H54 (cell line): ENCODE results near the gene NT5C3B.
A peak's percentile ranks its signal among the peaks of the same experiment; 100 is the strongest.

Source experiments
- DNase-seq: peaks from one replicate; pipeline ENCODE4 v3.0.0; 2011; ENCODE audit warnings: low spot score, mixed read lengths; ENCODE audit not compliant: insufficient read length
- FAIRE-seq: peaks from 3 replicates; lab custom pipeline; 2011; peaks lifted over from hg19 to GRCh38; lab: Jason Lieb, UNC
- POLR2A ChIP-seq: IDR thresholded peaks from 2 replicates; pipeline ENCODE4 v1.6.1; 2011; ENCODE audit warnings: low read depth, mild to moderate bottlenecking, low read length

Gene NT5C3B

DNA sequence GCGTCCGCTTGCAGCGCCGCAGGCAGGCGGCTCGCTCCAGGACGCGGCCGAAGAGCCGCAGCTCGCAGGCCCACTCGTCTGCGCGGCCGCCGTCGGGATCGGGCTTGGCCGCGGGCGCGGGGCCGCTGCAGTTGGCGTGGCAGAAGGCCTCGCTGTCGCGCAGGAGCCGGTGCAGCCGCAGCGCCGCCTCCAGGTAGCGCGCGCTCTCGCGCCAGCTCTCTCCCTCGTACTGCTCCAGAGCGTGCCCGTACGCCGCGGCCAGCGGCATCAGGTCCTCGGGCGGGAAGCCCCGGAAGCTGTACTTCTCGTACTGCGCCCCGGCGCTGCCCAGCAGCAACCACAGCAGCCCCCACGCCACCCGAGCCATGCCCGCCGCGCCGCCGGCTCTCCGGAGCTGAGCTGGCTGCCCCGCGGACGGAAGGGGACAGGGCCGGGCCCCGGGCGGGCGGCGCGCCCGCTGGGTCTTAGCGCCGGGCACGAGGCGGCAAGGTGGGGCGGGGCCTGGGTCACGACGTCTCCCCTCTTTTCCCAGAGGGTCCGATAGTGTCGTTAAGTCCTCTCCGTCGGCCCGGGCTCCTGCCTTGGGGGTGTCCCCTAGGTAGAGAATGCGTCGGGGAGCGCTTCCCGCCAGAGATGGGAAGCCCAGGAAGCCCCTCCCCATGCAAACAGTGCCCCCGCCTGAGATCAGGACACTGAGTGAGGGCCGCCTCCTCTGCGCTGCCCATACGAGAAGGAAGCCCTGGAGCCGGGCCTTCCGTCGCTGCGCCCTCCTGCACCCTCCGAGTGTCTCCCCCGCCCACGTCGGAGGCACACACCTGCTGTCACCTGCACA, 24.3 kb downstream of the NT5C3B start, which contains the start of gene P3H4:
TSS of gene P3H4 (minus strand) at position 401 of the 832 bp plus-strand sequence. CDS start at position 367, 34 bp downstream.
- DNase-seq (peak; percentile 80), FAIRE-seq (no peak)
- peak; percentile 60 for TF ChIP-seq POLR2A

DNA sequence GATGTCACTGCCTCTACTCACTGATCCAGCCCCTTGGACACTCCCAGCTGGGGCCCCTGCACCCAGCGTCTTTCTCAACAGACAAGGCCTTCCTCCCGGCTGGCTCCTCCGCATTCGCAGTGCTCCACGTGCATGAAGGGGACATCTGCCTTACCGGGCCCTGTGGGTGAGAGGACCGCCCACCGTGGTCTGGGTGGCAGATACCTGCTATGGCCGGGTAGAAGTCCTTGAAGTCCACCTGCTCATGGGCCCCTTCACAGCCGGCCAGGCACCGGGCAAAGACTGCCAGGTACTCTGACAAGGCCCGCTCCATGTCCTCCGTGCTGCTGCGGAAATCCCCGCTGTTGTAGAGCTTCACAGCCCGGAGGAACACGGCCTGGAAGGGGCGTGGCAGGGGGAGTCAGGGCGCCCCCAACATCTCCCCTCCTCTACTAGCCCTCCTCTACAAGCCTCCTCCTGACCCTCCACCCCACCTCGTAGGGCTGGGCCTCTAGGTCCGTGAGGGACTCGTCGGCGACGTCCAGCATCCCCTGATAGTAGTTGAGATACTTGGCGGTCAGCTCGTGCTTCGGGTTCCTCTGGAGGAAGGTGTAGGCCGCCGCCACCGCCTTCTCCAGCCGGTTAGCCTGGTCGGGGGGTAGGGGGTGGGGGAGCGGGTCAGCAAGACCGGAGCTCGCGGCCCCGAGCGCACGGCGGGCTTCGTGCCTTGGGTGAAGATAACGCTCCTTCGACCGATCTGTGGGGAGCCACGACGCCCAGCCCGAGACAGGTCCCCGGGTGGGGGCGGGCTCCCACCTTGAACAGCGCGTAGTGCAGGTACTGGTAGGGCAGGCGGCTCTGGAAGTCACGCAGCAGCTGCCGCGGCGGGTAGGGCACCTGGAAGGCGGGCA, 25.1 kb downstream of the NT5C3B start:
- FAIRE-seq (no peak), DNase-seq (no peak)
- no peak for TF ChIP-seq POLR2A

DNA sequence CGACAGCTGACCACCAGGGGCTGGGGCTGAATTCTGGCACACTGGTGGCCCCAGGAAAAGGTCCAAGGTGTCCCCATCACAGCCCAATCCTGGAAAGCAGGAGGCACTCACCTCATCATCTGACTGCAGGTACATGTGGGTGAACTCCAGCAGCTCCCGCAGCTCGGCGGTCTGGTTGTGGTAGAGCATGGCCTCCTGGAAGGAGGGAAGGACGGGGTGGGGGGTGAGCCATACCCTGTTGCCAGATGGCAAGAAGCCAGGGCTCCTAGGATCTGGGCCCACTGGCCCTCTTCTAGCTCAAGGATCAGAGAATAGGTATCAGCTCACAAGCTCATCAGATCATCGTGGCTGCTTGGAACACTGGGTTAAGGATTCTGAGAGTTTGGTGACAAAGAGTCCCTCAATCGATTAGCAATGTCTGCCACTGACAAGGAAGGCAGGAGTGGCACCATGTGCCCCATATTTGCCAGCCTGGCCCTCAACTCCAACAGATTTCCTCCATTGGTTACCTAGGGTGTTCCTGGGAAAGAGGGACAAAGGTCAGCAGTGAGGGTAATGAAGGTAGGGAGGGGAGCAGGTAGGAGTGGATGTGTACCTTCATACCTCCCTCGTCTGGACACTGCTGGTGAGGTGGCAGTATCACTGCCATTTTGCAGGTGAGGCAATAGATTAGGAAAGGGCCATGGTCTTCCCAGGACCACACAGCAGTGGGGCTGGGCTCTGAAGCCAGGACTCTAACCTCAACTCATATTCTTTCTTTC, 29.2 kb downstream of the NT5C3B start:
- FAIRE-seq, result no peak
- no peak for TF ChIP-seq POLR2A
- no peak for DNase-seq

DNA sequence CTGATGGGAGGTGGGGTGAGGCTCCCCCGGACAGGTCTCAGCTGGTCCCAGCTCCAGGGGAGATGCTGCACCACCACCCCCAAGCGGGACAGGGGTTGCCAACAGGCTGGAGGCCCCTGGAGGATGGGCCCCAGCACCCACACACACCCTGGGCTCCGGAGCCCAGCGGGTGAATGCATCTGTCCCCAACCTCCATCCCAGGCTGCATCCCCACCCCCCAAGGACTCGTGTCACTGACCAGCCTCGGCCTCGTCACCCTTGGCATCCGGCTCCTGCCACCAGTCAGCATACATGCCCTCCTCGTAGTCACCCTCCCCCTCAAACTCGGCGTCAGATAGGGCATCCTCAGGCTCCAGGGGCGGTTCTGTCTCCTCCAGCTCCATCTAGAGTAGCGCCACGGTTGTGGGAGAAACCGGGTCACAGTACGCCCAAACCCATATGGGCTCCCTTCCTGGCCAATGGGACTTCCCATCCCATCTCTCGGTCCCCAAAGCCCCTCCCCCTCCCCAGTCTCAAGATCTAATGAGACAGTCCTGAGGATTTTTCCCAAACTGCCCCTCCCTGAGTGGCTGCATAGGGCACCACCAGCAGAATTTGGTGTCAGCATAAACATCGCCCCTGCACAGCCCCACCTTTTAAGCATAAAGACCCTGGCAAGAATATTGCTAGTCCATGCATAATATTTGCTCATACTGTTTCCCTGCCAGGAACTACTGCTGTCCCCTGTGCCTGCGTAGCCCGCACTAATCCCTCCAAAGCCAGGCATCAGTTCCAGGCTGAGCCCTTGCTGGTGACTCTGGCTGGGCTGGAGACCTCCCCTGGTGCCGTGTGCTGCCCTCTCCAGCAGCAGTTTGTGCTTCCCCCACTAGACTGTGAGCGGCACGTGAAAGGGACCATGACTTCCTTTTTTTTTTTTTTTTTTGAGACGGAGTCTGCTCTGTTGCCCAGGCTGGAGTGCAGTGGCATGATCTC, 32.7 kb downstream of the NT5C3B start:
- FAIRE-seq, result no peak
- no peak for DNase-seq
- TF ChIP-seq POLR2A, result no peak

DNA sequence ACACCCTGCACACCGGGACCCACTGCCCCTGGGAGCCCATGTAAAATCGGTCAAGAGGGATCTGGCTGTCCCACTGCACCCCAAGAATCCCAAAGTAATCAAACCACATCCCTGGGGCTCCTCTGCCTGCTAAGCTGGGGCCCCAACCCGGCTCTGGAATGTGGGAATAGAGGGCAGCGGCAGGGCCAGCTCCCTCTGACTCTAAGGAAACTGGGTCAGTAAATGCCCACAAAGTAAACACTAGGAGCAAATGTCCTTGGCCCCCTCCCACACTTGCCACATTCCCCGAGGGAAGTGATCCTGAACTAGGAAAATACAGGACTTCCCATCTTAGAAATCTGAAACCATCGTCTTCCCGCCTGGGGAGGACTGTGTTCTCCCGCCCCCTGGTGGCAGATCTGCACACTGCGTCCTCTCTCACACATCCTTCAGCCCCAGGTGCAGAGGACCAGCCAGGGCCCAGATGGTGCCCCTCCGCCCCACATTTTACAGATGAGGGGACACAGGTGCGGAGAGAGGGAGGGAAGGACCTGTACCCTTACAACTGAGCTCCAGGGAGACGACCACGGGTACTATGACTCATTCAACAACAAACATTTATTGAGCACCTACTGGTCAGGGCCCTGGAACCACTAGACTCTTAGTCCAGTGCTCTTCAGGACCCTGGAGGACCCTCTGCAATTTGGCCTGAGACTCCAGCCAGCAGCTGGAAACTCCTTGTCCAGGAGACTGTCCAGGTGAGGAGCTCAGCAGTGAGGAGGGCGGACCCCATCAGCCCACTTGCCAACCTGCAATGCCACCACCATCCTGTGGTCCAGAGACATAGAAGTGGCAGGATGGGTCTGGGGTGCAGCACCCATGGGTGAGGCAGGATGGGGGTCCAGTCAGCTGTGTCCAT, 34.4 kb downstream of the NT5C3B start:
- peak; percentile 80 for DNase-seq
- FAIRE-seq, result no peak
- TF ChIP-seq POLR2A, result no peak

DNA sequence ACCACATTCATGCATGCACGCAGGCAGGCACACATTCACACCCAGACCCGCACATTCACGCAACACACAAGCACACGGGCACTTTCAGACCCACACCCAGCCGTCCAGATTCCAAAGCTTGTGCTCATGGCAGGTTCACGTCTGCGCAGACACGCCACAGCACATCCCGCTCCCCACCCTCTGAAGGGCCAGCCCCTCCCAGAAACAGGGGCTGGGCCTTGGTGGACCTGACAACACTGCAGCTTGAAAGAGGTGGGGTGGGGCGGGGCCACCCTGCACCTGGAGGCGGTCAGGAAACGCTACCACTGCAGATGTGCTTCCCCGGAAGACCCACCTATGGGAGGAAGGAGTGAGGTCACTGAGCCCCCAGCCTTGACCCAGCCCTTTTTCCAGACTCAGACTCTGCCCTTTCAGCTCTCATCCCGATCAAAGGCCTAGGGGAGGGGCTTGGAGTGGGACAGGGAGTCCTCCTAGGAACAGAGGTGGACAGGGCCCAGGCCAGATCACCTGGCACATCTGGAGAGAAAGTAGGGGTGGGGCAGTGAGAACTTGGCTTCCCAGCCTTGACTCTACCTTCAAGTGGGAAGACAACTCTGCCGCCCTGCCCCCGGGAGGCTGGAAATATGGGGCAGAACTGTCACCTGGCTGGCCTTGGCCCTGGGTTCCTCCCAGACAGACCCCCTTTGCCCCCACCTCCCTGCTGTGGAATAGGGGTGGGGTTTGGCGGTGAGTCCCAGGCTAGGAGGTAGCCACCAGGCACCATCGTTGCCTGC, 35.2 kb downstream of the NT5C3B start:
- TF ChIP-seq POLR2A, result no peak
- FAIRE-seq (no peak), DNase-seq (no peak)

DNA sequence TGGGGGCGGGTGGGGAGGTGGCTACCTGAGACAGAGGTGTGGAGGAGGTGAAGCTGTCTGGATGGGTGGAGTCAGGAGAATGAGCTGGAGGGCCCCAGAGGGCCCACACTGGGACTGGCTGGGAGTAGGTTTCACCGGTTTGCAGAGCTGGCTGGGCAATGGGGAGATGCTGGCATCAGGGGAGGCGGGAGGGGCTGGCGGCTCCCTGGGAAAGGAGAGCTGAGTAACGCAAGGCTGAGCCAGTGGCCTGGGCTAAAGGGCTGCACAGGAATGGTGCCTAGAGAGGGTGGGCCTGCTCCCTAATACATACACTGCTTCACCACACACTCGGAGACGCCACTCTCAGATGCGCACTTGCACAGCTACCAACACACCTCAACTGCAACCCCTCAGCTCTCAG, 36.7 kb downstream of the NT5C3B start:
- DNase-seq (no peak), FAIRE-seq (no peak)
- no peak for TF ChIP-seq POLR2A

DNA sequence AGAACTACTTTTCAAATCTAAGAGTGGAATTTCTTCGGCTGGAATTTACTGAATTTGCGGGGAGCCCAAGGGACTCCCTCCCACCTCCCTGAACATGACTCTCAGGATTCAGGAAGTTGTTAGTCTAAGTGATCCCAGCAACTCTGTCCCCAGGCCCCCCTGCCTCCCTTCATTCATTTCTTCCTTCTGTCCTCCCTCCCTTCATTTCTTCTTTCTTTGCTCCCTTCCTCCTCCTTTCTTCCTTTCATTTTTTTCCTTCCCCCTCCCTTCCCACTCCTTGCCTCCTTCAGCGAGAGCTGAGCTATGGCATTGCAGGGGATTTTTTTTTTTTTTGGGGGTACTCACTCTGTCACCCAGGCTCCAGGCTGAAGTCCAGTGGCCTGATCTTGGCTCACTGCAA, 38.7 kb downstream of the NT5C3B start:
- FAIRE-seq, result no peak
- TF ChIP-seq POLR2A, result no peak

DNA sequence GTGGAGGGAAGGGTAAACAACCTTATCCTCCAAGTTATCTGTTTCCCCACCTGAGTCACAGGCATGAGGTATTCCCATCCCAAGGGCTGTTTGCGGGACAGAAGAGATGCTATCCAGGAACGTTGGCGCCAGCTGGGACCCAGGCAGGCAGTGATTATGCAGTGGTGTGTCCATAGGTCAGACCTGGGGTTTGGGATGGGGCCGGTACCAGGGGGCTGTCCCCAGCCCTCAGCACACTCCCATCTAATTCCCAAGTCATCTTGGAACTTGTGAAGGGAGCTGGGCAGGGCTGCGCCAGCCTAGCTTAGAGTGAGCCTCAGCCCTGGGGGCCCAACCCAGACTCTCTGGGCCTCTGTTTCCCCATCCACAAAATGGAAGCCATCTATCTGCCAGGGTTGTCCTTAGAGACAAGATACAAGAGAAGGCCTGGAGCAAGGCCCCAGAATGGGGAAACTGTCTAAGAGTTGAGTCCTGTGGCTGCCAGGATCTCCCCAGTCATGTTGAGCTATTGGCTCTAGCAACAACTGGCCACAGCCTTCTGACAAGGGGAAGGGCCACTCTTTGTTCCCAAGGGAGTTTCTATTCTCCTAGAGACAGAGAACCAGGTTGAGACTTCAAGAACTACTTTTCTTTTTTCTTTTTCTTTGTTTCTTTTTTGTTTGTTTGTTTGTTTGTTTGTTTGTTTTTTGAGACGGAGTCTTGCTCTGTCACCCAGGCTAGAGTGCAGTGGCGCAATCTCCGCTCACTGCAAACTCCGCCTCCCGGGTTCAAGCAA, 39.7 kb downstream of the NT5C3B start:
- FAIRE-seq, result no peak
- no peak for TF ChIP-seq POLR2A
- no peak for DNase-seq

More for the DNA sequence above, 38.7 kb downstream of the NT5C3B start:
- no peak for DNase-seq

DNA sequence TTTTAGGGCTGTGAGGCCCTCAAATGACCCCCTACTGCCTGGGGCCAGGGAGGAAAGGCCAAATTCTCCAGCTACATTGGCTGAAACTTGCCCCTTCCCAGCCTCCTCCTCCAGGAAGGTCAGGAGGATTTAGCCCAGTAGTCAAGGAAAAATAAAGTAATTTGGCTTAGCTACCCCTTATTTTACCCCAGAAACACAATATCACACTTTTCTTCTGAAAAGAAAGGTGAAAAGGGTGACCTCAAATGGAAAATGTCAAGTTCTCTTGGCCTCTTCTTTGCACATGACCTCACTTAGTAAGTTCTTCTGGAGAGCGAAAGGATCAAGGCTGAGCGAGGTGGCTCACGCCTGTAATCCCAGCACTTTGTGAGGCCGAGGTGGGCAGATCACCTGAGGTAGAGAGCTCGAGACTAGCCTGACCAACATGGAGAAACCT, 41.5 kb downstream of the NT5C3B start:
- FAIRE-seq (no peak), DNase-seq (no peak)
- no peak for TF ChIP-seq POLR2A
